Uterus (tissue), 4 donors: ENCODE results near the gene DMBT1. TPM values are rescaled to one million over a fixed set of nuclear protein-coding genes. Genes with fewer than 3 reads are reported as not detected.

ENCODE experiments used
- DNase-seq, 2 donors: peaks; one replicate each; pipeline ENCODE4 v3.0.0-alpha.2; 2019 to 2020
- H3K27ac ChIP-seq, 2 donors: fragments of 200-600 bp; sonication (generic); 1 replicate in 1 of 2; 2 replicates in 1 of 2; pipeline ENCODE4 v1.5.1; 2016 to 2018
- H3K27me3 ChIP-seq, 2 donors: fragments of 200-600 bp; sonication (generic); one replicate each; pipeline ENCODE4 v1.5.1; 2018 to 2019; ENCODE audit warnings: control low read depth in 1 of 2
- H3K36me3 ChIP-seq, 2 donors: fragments of 200-600 bp; sonication (generic); one replicate each; pipeline ENCODE4 v1.5.1; 2019; ENCODE audit warnings: control low read depth in 1 of 2
- H3K4me1 ChIP-seq, 2 donors: fragments of 200-600 bp; sonication (generic); one replicate each; pipeline ENCODE4 v1.5.1; 2018 to 2019; ENCODE audit warnings: control low read depth in 1 of 2
- H3K4me3 ChIP-seq, 2 donors: fragments of 200-600 bp; sonication (generic); 1 replicate in 1 of 2; 2 replicates in 1 of 2; pipeline ENCODE4 v1.5.1; 2018 to 2019; ENCODE audit warnings: mild to moderate bottlenecking in 1 of 2
- H3K9me3 ChIP-seq, 2 donors: fragments of 200-600 bp; sonication (generic); one replicate each; pipeline ENCODE4 v1.5.1; 2019; ENCODE audit warnings: control low read depth in 1 of 2
- POLR2A ChIP-seq, 2 donors: fragments of 450-650 bp; IDR thresholded peaks; one replicate each; pipeline ENCODE4 v1.6.1; 2016; ENCODE audit warnings: antibody characterized with exemption in 2 of 2, mild to moderate bottlenecking in 1 of 2, moderate library complexity in 1 of 2
- intact Hi-C: fragments of 100-400 bp; cut with DNase I; formaldehyde crosslinking; loops from one replicate; pipeline ENCODE4 v1.15.1; 2023; ENCODE audit warnings: low total_unique reads
- total RNA-seq, 4 donors: library from RNA; depleted of rRNA in 3 of 4; stranded (reverse); fragments of >200 nt in 3 of 4; gene quantifications; one replicate each; pipeline versions ENCODE4 v1.1.0 to v1.2.4, GENCODE V29; 2014 to 2023
- TF ChIP-seq, protein P1 (sequence below), 4 experiments: fragments of 200-600 bp in 2 of 4; fragments of 450-650 bp in 2 of 4; sonication (generic) in 2 of 4; IDR thresholded peaks; one replicate each; pipeline ENCODE4 v1.5.1; 2016 to 2019; ENCODE audit warnings: antibody characterized with exemption in 4 of 4, mild to moderate bottlenecking in 2 of 4, moderate library complexity in 1 of 4
- donor health status: DM: yes; HTN: yes; CAD: no.

The DMBT1 gene
- total RNA-seq, 4 donors from 2014 or later: under 0.01 to 0.21 (median 0.15) TPM; not detected in 1

DNA sequence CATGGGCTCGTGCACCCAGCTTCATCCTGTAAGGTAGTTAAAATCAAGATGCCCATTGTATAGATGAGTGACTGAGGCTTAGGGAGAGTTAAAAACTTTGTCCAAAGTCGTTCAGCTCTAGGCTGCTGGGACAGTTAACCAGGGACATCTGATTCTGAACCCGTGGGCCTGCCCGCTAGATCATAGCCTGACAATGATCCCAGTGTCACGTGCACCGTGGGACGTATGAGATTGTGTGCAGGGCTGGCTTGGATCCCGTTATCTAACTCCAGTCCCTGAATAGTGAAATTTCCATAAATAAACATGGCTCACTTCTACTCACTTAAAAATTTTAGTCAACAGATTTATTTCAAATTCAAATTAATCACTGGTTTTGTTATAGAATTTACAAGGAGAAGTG lies 114.2 kb downstream of the DMBT1 start:
- DNase-seq: no peak
- Histone ChIP-seq H3K4me3 (no peak overlapping the region), H3K9me3 (no peaks in the 10 kb centered on the region), H3K4me1 (no peaks in the 10 kb centered on the region), H3K36me3 (no peaks in the 10 kb centered on the region), H3K27me3 (no peaks in the 10 kb centered on the region), H3K27ac (no peak overlapping the region)
- intact Hi-C loops: no loop called here
- TF ChIP-seq, protein P1, sequence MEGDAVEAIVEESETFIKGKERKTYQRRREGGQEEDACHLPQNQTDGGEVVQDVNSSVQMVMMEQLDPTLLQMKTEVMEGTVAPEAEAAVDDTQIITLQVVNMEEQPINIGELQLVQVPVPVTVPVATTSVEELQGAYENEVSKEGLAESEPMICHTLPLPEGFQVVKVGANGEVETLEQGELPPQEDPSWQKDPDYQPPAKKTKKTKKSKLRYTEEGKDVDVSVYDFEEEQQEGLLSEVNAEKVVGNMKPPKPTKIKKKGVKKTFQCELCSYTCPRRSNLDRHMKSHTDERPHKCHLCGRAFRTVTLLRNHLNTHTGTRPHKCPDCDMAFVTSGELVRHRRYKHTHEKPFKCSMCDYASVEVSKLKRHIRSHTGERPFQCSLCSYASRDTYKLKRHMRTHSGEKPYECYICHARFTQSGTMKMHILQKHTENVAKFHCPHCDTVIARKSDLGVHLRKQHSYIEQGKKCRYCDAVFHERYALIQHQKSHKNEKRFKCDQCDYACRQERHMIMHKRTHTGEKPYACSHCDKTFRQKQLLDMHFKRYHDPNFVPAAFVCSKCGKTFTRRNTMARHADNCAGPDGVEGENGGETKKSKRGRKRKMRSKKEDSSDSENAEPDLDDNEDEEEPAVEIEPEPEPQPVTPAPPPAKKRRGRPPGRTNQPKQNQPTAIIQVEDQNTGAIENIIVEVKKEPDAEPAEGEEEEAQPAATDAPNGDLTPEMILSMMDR (IDR thresholded peaks at IDR 0.05): no peak
- no peak for TF ChIP-seq POLR2A (IDR thresholded peaks at IDR 0.05)

DNA sequence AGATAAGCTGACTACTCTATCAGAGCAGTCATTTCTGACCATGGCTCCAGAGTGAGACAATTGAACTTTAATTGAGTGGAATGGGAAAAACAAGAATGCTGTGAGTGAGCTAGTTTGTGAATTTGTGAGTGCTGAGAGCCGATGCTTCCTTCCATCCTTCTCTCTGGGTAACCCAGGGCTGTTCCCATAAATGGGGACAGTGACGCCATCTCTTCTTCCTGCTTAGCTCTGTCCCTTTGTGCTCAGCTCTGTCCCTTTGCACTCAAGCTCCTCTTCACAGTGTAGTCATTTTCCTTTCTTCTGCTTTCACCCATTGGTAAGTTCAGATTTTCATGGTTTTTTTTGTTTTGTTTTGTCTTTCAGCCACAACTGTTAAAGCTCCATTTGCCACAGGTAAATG lies 114.7 kb downstream of the DMBT1 start:
- DNase-seq: no peak
- TF ChIP-seq, protein P1 (IDR thresholded peaks at IDR 0.05): no peak
- TF ChIP-seq POLR2A (IDR thresholded peaks at IDR 0.05): no peak
- intact Hi-C loops: no loop called here
- Histone ChIP-seq H3K36me3 (no peaks in the 10 kb centered on the region), H3K9me3 (no peaks in the 10 kb centered on the region), H3K27me3 (no peaks in the 10 kb centered on the region), H3K4me1 (no peaks in the 10 kb centered on the region), H3K27ac (no peak overlapping the region), H3K4me3 (no peak overlapping the region)

DNA sequence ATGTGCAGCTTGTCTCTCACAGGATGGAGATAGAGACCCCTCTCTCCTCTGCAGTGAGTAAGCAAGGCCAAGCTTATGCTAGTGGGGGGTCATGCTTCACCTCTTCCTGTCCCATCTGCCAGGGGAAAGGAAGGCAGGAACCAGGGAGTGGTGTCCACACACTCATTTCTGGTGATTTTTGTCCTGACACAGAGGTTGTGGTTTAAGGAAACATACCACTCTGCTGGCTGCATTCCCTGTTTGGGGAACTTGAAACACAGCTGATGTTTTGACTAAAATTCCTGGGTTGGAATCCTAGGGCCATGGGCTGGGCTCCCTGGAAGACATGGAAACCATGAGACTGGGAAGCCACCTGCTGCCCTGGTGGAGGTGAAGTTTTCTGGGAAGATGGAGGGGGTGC lies 117.7 kb downstream of the DMBT1 start:
- no peaks in the 10 kb centered on the region for H3K27me3 ChIP-seq
- H3K4me3 ChIP-seq: no peak overlapping the region
- H3K4me1 ChIP-seq: no peaks in the 10 kb centered on the region
- H3K9me3 ChIP-seq: no peaks in the 10 kb centered on the region
- H3K27ac ChIP-seq: no peak overlapping the region
- DNase-seq: no peak
- intact Hi-C loops: no loop called here
- no peaks in the 10 kb centered on the region for H3K36me3 ChIP-seq
- TF ChIP-seq, protein P1 (IDR thresholded peaks at IDR 0.05): no peak
- TF ChIP-seq POLR2A (IDR thresholded peaks at IDR 0.05): no peak

DNA sequence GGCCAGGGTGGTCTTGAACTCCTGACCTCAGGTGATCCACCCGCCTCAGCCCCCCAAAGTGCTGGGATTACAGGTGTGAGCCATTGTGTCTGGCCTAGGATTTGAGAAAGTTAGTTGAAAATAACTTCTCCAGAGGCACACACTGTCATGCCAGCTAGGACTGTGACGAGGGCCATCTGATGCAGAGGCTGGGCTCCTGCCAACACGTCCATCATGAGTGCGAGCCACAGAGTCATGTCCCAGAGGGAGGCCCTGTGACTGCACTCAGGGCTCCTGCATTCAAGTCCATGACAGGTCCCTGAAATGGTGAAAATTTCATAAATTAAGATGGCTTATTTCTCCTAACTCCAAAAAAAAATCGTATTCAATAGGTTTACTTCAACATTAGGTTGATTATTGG lies 122.0 kb downstream of the DMBT1 start:
- intact Hi-C loops: no loop called here
- Histone ChIP-seq H3K4me1 (no peaks in the 10 kb centered on the region), H3K9me3 (no peaks in the 10 kb centered on the region), H3K27ac (no peak overlapping the region), H3K36me3 (no peaks in the 10 kb centered on the region), H3K27me3 (no peaks in the 10 kb centered on the region), H3K4me3 (no peak overlapping the region)
- no peak for TF ChIP-seq POLR2A (IDR thresholded peaks at IDR 0.05)
- TF ChIP-seq, protein P1 (IDR thresholded peaks at IDR 0.05): no peak
- DNase-seq: no peak

DNA sequence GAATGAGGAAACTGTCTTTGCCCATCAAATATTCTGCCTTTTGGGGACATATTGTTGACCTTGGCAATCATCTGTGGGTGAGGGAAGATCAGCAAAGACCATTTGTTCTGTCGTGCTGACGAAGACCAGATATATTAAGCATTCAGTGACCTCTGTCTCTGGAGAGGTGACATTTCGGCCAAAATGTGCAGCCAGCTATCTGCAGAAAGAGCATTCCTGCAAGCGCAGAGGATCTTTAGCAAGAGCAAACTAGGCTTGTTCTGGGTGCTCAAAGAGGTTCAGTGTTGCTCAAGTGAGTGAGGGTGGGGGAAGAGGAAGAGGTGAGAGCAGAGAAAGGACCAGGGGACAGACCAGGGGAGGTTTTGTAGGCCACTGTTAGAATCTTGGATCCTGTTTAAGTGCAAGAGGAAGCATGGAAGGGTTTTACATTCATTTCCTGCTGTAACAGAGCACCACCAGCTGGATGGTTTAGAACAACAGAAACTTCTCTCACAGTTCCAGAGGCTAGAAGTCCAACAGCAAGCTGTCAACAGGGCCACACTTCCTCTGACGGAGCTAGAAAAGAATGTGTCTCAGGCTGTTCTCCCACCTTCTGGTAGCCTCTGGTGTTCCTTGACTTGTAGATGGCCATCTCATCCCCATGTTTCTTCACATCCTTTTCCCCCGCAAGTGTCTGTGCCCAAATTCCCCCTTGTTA lies 127.9 kb downstream of the DMBT1 start:
- Histone ChIP-seq H3K4me1 (no peaks in the 10 kb centered on the region), H3K36me3 (no peaks in the 10 kb centered on the region), H3K4me3 (no peak overlapping the region), H3K9me3 (no peaks in the 10 kb centered on the region), H3K27me3 (no peaks in the 10 kb centered on the region), H3K27ac (no peak overlapping the region)
- intact Hi-C loops: no loop called here
- TF ChIP-seq, protein P1 (IDR thresholded peaks at IDR 0.05): no peak
- TF ChIP-seq POLR2A (IDR thresholded peaks at IDR 0.05): no peak
- DNase-seq: no peak
